DND-41 (cell line): Measurements from ENCODE around the gene SMIM21.

Experiments used
- ATAC-seq: fragments of 200-7000 bp; cut with Tn5 transposase; 3 replicates; pipeline ENCODE4 v1.9.1; 2021; ENCODE audit warnings: low read depth; ENCODE audit not compliant: insufficient read depth
- DNase-seq: peaks from one replicate; pipeline ENCODE4 v3.0.0-alpha.2; 2020
- H2AFZ ChIP-seq: 2 replicates; pipeline ENCODE4 v1.6.0; 2012; ENCODE audit warnings: low read depth, low read length
- H3K27ac ChIP-seq: 2 replicates; pipeline ENCODE4 v1.5.1; 2012; ENCODE audit warnings: low read length, inconsistent platforms
- H3K27me3 ChIP-seq: fragments of 200-600 bp; sonication (generic); 2 replicates; pipeline ENCODE4 v1.6.0; 2012; ENCODE audit warnings: low read length, mild to moderate bottlenecking, inconsistent platforms; ENCODE audit not compliant: insufficient read depth, poor library complexity
- H3K36me3 ChIP-seq: 2 replicates; pipeline ENCODE4 v1.5.1; 2012; ENCODE audit warnings: low read length, inconsistent platforms; ENCODE audit not compliant: insufficient read depth
- H3K4me1 ChIP-seq: 2 replicates; pipeline ENCODE4 v1.5.1; 2012; ENCODE audit warnings: mild to moderate bottlenecking, low read length; ENCODE audit not compliant: insufficient read depth
- H3K4me2 ChIP-seq: 2 replicates; pipeline ENCODE4 v1.6.0; 2012; ENCODE audit warnings: mild to moderate bottlenecking, moderate library complexity, low read length, inconsistent platforms; ENCODE audit not compliant: insufficient read depth
- H3K4me3 ChIP-seq, 2 experiments: fragments of 200-600 bp in 1 of 2; shearing (Covaris generic) in 1 of 2; 2 replicates each; pipeline ENCODE4 v1.5.1; 2012 to 2016; ENCODE audit warnings: inconsistent platforms in 2 of 2, low read length in 2 of 2, mild to moderate bottlenecking in 2 of 2, low read depth in 1 of 2, moderate library complexity in 1 of 2
- H3K79me2 ChIP-seq: 2 replicates; pipeline ENCODE4 v1.6.0; 2012; ENCODE audit warnings: low read length, inconsistent platforms; ENCODE audit not compliant: insufficient read depth
- H3K9ac ChIP-seq: 2 replicates; pipeline ENCODE4 v1.6.0; 2012; ENCODE audit warnings: low read depth, mild to moderate bottlenecking, inconsistent platforms, low read length, moderate library complexity
- H3K9me3 ChIP-seq: 2 replicates; pipeline ENCODE4 v1.5.1; 2012; ENCODE audit warnings: low read length, moderate library complexity, mild to moderate bottlenecking, inconsistent platforms; ENCODE audit not compliant: insufficient read depth, severe bottlenecking
- H4K20me1 ChIP-seq: 2 replicates; pipeline ENCODE4 v1.6.0; 2012; ENCODE audit warnings: low read length; ENCODE audit not compliant: insufficient read depth
- CTCF ChIP-seq: IDR thresholded peaks from 2 replicates; pipeline ENCODE4 v1.5.1; 2012; ENCODE audit warnings: borderline replicate concordance, low read length, moderate library complexity, mild to moderate bottlenecking; ENCODE audit not compliant: poor library complexity, severe bottlenecking; ENCODE audit errors: extremely low read depth
- EZH2 ChIP-seq: IDR thresholded peaks from 3 replicates; pipeline ENCODE4 v1.6.1; 2012; ENCODE audit warnings: borderline replicate concordance, low read depth, mild to moderate bottlenecking, moderate library complexity, low read length, inconsistent platforms; ENCODE audit not compliant: severe bottlenecking

The SMIM21 gene

GRCh38 chr18:75427603-75428002, at the start of gene SMIM21:
Gene SMIM21, minus strand, starts transcription at chr18:75427703. Its CDS starts 140 bp downstream, at chr18:75427563.
- Histone ChIP-seq H3K9ac (no peak within 1 kb of the TSS), H3K9me3 (no peaks in the 10 kb centered on the region), H3K27ac (no peak within 1 kb of the TSS), H3K4me2 (no peak within 1 kb of the TSS), H3K4me3 (no peak within 1 kb of the TSS), H3K79me2 (no peaks in the 10 kb centered on the region), H2AFZ (no peak within 1 kb of the TSS), H3K27me3 (no peaks in the 10 kb centered on the region), H3K36me3 (no peaks in the 10 kb centered on the region), H4K20me1 (no peaks in the 10 kb centered on the region), H3K4me1 (no peaks in the 10 kb centered on the region)
- DNase-seq: no peak
- TF ChIP-seq CTCF (no peak), EZH2 (no peak)
- no peak for ATAC-seq

DNA sequence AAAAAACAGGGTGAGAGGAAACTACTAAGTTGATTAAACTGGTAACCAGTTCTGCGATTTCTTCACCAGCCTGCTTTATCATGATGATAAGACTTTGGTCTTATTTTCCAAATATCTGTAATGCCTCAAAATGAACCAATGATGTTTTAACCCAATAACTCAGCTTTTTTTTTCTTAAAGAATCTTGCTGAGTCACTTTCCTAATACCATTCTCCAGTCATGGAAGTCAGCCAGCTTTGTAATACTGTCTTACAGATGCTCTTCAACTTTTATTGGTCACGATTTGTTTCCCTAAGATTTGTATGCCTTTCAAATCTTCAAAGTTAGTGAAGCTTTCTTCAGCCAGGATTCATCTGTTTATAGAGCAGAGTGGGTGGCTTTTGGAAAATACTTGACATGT, 47.7 kb upstream of the SMIM21 start:
- TF ChIP-seq CTCF (no peak), EZH2 (no peak)
- Histone ChIP-seq H3K27me3 (peaks cover 22% of the 10 kb centered on the region), H3K4me1 (no peaks in the 10 kb centered on the region), H3K9ac (no peak overlapping the region), H3K4me2 (no peak overlapping the region), H3K36me3 (no peaks in the 10 kb centered on the region), H2AFZ (no peak overlapping the region), H3K79me2 (no peaks in the 10 kb centered on the region), H3K27ac (no peak overlapping the region), H3K9me3 (no peaks in the 10 kb centered on the region), H4K20me1 (no peaks in the 10 kb centered on the region), H3K4me3 (no peak overlapping the region)
- DNase-seq (no peak), ATAC-seq (no peak)

DNA sequence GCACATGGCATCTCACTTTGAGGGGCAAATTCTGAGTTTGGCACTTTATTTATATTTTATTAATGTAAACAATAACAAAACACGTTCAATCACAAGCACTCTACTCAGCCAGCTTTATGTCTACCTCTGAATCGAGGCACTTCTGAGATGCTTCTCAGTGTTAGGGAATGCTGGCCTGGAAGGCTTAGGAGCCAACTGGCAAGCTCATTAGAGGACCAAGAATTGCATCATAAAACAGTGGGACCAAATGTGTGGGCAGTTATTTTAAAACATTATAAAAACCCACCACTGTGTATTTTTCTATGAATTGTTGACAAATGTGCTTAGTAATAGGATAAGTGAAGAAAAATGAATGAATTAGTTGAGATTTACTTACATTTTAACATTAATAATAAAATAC, 46.8 kb upstream of the SMIM21 start:
- Histone ChIP-seq H2AFZ (no peak overlapping the region), H3K27ac (no peak overlapping the region), H3K79me2 (no peaks in the 10 kb centered on the region), H4K20me1 (no peaks in the 10 kb centered on the region), H3K9me3 (no peaks in the 10 kb centered on the region), H3K9ac (no peak overlapping the region), H3K36me3 (no peaks in the 10 kb centered on the region), H3K4me1 (no peaks in the 10 kb centered on the region), H3K4me3 (no peak overlapping the region), H3K4me2 (no peak overlapping the region), H3K27me3 (peaks cover 25% of the 10 kb centered on the region)
- ATAC-seq: no peak
- no peak for DNase-seq
- TF ChIP-seq CTCF (no peak), EZH2 (no peak)

GRCh38 chr18:75473316-75473715, 45.8 kb upstream of the SMIM21 start:
- Histone ChIP-seq H2AFZ (no peak overlapping the region), H3K36me3 (no peaks in the 10 kb centered on the region), H4K20me1 (no peaks in the 10 kb centered on the region), H3K4me1 (no peaks in the 10 kb centered on the region), H3K27ac (no peak overlapping the region), H3K4me3 (no peak overlapping the region), H3K79me2 (no peaks in the 10 kb centered on the region), H3K9me3 (no peaks in the 10 kb centered on the region), H3K9ac (no peak overlapping the region), H3K4me2 (no peak overlapping the region), H3K27me3 (peaks cover 25% of the 10 kb centered on the region)
- DNase-seq: no peak
- ATAC-seq: no peak
- no peak for TF ChIP-seq CTCF
- TF ChIP-seq EZH2: no peak
